Measurements from ENCODE around the gene LRRTM3.

Gene LRRTM3

GRCh38 chr10:67127441-67127840 is 201.6 kb downstream of the LRRTM3 start:
- DNase-seq (ENCODE audit: low spot score), result no peak
- ChIA-PET CTCF (no interaction called here), POLR2A (ENCODE audit: low non-redundant PET) (no interaction called here)
- no peak for TF ChIP-seq CTCF (conservative IDR thresholded peaks at IDR 0.05; ENCODE audit: low read depth)
- no peak overlapping the region for H3K27ac ChIP-seq

- no peak for TF ChIP-seq CTCF (conservative IDR thresholded peaks at IDR 0.05; ENCODE audit: low read depth)
- ChIA-PET POLR2A (ENCODE audit: low non-redundant PET) (no interaction called here), CTCF (no interaction called here)
- no peak for DNase-seq (ENCODE audit: low spot score)
- no peak overlapping the region for H3K27ac ChIP-seq
Measured at GRCh38 chr10:67140641-67141040, 214.8 kb downstream of the LRRTM3 start.

DNA sequence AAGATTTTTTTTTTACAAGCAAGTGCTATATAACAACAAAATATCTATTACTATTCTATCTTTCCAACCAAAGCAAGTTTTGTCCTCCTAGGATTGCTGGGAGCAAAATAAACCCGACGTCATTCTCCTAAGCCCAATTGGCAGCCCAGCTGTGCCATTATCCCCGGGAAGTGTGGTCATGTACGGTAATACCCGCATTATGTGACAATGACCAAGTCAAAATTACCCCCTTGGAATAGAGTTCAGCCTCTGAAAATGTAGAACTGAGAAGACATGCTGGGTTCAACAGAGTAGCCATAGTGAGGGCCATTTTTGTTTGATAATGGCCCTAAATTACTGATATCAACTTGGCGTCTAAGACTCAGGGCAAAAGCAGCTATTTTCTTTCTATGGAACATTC is 215.5 kb downstream of the LRRTM3 start:
- H3K27ac ChIP-seq, result no peak overlapping the region
- ChIA-PET CTCF (no interaction called here), POLR2A (ENCODE audit: low non-redundant PET) (no interaction called here)
- no peak for DNase-seq (ENCODE audit: low spot score)
- no peak for TF ChIP-seq CTCF (conservative IDR thresholded peaks at IDR 0.05; ENCODE audit: low read depth)

- CTCF ChIA-PET, result no interaction called here
Measured at GRCh38 chr10:67144530-67144929, 218.7 kb downstream of the LRRTM3 start.

More at GRCh38 chr10:67144530-67144929, 218.7 kb downstream of the LRRTM3 start:
- no peak overlapping the region for H3K27ac ChIP-seq
- no peak for TF ChIP-seq CTCF (conservative IDR thresholded peaks at IDR 0.05; ENCODE audit: low read depth)
- POLR2A ChIA-PET (ENCODE audit: low non-redundant PET), result no interaction called here
- DNase-seq (ENCODE audit: low spot score), result no peak

Data from RWPE1 (cell line).